ENCODE data around the gene CPM. TPM values are rescaled to one million over a fixed set of nuclear protein-coding genes. Genes with fewer than 3 reads are reported as not detected.

The CPM gene
- total RNA-seq, 4 donors from 2014 or later: 76.1 to 149 (median 123) TPM

GRCh38 chr12:68856510-68856909 lies 76.5 kb downstream of the CPM start:
- TF ChIP-seq POLR2A (IDR thresholded peaks at IDR 0.05): no peak
- TF ChIP-seq, protein P1, sequence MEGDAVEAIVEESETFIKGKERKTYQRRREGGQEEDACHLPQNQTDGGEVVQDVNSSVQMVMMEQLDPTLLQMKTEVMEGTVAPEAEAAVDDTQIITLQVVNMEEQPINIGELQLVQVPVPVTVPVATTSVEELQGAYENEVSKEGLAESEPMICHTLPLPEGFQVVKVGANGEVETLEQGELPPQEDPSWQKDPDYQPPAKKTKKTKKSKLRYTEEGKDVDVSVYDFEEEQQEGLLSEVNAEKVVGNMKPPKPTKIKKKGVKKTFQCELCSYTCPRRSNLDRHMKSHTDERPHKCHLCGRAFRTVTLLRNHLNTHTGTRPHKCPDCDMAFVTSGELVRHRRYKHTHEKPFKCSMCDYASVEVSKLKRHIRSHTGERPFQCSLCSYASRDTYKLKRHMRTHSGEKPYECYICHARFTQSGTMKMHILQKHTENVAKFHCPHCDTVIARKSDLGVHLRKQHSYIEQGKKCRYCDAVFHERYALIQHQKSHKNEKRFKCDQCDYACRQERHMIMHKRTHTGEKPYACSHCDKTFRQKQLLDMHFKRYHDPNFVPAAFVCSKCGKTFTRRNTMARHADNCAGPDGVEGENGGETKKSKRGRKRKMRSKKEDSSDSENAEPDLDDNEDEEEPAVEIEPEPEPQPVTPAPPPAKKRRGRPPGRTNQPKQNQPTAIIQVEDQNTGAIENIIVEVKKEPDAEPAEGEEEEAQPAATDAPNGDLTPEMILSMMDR (IDR thresholded peaks at IDR 0.05): no peak
- intact Hi-C loops (cut with DNase I; ENCODE audit: low total_unique reads): no loop called here

GRCh38 chr12:68855771-68856170 lies 77.2 kb downstream of the CPM start:
- TF ChIP-seq, protein P1 (IDR thresholded peaks at IDR 0.05): no peak
- TF ChIP-seq POLR2A (IDR thresholded peaks at IDR 0.05): no peak
- H3K4me3 ChIP-seq (ENCODE audit: low read depth, poor library complexity, severe bottlenecking): no peak overlapping the region
- 97 to 98% methylated on average over 8 of the region's 8 CpGs for WGBS, 2 donors
- peak in 1 of 2 donors; percentile 40 for DNase-seq (ENCODE audit: low spot score in 2 of 2)
- intact Hi-C loops (cut with DNase I; ENCODE audit: low total_unique reads): no loop called here

More at GRCh38 chr12:68856510-68856909, 76.5 kb downstream of the CPM start:
- H3K4me3 ChIP-seq (ENCODE audit: low read depth, poor library complexity, severe bottlenecking): no peak overlapping the region
- no peak for DNase-seq (ENCODE audit: low spot score in 2 of 2)
- WGBS, 2 donors: 80 to 84% methylated on average over 3 of the region's 3 CpGs

GRCh38 chr12:68855111-68855510 lies 77.9 kb downstream of the CPM start:
- no peak for TF ChIP-seq POLR2A (IDR thresholded peaks at IDR 0.05)
- TF ChIP-seq, protein P1 (IDR thresholded peaks at IDR 0.05): no peak
- 91 to 94% methylated on average over 3 of the region's 3 CpGs for WGBS, 2 donors
- intact Hi-C loops (cut with DNase I; ENCODE audit: low total_unique reads): no loop called here
- H3K4me3 ChIP-seq (ENCODE audit: low read depth, poor library complexity, severe bottlenecking): no peak overlapping the region
- DNase-seq (ENCODE audit: low spot score in 2 of 2): peak in 1 of 2 donors; percentile 46

DNA sequence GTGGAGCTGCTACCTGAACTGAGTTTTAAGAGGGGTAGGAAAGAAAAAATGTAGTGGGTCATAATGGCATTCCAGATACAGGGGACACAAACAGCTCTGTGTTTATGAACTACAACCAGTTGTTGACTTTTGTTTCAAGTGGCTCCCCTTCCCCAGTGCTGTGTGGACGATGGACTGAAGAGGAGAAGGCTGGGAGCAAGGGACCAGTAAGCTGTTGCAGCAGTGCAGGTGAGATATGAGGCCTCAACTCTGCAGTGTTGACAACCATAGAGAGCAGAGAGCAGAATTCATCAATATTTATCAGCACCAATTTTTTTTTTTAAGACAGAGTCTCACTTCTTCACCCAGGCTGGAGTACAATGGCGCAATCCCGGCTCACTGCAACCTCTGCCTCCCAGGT lies 78.4 kb downstream of the CPM start:
- H3K4me3 ChIP-seq (ENCODE audit: low read depth, poor library complexity, severe bottlenecking): no peak overlapping the region
- 90 to 98% methylated on average over 3 of the region's 3 CpGs for WGBS, 2 donors
- no peak for TF ChIP-seq POLR2A (IDR thresholded peaks at IDR 0.05)
- TF ChIP-seq, protein P1 (IDR thresholded peaks at IDR 0.05): no peak
- peak in 1 of 2 donors; percentile 49 for DNase-seq (ENCODE audit: low spot score in 2 of 2)
- intact Hi-C loops (cut with DNase I; ENCODE audit: low total_unique reads): no loop called here

GRCh38 chr12:68854078-68854468 lies 78.9 kb downstream of the CPM start:
- intact Hi-C loops (cut with DNase I; ENCODE audit: low total_unique reads): no loop called here
- TF ChIP-seq, protein P1 (IDR thresholded peaks at IDR 0.05): no peak
- no peak for TF ChIP-seq POLR2A (IDR thresholded peaks at IDR 0.05)
- 75 to 90% methylated on average over 2 of the region's 2 CpGs for WGBS, 2 donors
- no peak overlapping the region for H3K4me3 ChIP-seq (ENCODE audit: low read depth, poor library complexity, severe bottlenecking)
- DNase-seq (ENCODE audit: low spot score in 2 of 2): no peak

- intact Hi-C loops (cut with DNase I; ENCODE audit: low total_unique reads): no loop called here
- WGBS, 2 donors: 84 to 87% methylated on average over 3 of the region's 3 CpGs
- no peak for DNase-seq (ENCODE audit: low spot score in 2 of 2)
- TF ChIP-seq POLR2A (IDR thresholded peaks at IDR 0.05): no peak
- TF ChIP-seq, protein P1 (IDR thresholded peaks at IDR 0.05): no peak
- H3K4me3 ChIP-seq (ENCODE audit: low read depth, poor library complexity, severe bottlenecking): no peak overlapping the region
Observed at GRCh38 chr12:68853396-68854077, 79.4 kb downstream of the CPM start.

Data from lower leg skin (tissue), 4 donors.